ENCODE measurements around the gene FOXO1.

The FOXO1 gene

DNA sequence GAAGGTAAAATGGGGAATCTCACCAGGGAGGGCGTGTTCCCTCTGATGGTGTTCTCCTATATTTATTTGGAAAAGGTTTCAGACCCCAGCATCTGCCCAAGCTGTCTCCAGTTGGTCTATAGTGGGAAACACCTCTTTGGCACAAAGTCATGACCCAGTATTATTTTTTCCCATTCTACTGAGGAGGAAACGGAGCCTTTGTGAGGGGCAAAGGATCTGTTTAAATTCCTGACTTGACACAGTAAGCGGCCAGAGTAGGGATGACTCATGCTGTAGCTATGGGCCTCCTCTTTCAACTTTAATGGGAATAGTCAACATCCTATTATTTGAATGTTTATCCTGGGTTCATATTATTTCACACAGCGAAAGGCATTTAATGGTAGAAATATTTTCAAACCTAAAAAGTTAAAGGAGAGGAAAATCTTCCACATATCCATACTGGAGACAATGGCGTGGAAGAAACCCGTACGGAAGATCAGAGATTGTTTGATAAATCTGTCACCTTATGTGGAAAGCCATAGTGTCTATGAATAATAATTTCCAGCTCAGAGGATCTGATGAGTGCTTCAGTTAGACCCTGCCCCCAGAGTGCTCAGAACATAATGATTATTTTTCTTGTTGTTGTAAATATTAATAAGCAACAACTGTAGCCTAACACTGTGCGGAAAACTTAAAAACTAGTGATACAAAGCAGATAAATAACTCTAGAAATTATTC lies 126.0 kb downstream of the FOXO1 start:
- DNase-seq (ENCODE audit: low read depth), result no peak

DNA sequence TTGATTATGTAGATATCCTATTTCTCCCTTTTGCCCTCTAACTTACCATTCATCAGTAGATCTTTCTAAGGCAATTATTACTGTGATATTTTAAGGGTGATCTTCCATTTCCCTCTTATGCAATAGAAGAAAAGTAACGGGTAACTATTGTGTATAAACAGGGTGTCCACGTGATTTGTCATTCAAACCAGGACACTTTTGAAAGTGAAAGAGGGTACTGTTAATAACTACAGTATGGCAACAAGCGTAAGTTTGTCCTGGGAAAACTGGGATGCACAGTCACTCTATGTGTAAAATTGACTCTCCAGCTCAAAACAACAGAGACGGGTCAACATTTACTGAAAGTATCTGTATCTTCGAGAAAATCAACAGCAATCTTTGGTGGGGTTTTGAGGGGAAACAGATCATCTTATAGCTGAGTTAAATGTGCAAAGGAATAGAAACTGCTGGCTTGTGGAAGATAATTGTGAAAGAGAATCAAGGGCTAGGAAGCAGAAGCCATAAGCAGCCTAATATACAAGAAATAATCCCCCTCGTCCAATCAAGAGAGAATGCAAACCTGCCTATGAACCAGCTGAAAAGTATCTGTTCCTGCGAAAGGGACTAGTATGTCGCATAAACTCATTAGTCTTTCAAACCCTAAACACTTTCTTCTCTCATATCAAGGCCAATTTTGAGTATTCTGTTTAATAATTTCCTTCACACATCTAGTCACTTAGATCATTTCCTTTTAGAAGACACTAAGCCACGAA lies 126.7 kb downstream of the FOXO1 start:
- DNase-seq (ENCODE audit: low read depth), result no peak

- DNase-seq (ENCODE audit: low read depth), result no peak
Measured at GRCh38 chr13:40537146-40537895, 129.1 kb downstream of the FOXO1 start.

GRCh38 chr13:40536443-40537113 lies 129.9 kb downstream of the FOXO1 start:
- DNase-seq (ENCODE audit: low read depth), result no peak

GRCh38 chr13:40535345-40535836 lies 131.1 kb downstream of the FOXO1 start:
- no peak for DNase-seq (ENCODE audit: low read depth)

- no peak for DNase-seq (ENCODE audit: low read depth)
Measured at GRCh38 chr13:40534456-40534855, 132.0 kb downstream of the FOXO1 start.

DNA sequence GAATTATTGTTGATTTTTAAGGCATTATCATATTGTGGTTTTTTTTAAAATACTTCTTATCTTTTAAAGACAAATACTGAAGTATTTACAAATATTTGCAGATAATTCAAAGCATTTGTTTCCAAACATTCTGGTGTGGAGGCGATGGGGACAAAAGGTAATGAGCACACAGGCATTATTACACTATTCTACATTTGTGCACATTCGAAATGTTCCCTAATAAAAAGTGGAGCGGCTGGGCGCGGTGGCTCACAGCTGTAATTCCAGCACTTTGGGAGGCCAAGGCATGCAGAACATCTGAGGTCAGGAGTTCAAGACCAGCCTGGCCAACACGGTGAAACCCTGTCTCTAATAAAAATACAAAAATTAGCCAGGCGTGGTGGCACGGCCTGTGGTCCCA lies 133.4 kb downstream of the FOXO1 start:
- no peak for DNase-seq (ENCODE audit: low read depth)

DNA sequence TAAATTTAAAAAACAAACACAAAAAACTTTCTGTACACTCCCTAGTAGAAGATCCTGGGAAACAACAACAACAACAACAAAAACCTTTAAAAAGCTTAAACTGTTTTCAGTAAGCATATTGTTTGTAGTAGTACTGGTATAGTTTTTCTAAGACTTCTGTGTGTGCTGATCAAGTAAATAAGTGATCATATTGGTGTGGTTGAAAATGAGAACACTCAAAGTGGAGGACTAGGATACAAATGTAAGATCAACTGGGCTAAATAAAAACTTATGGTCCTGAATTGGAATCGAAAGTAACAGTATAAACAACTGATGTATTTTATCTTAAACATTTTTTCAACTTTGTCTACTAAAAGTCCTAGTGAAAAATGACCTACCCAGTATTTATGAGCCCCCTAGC lies 135.5 kb downstream of the FOXO1 start:
- no peak for DNase-seq (ENCODE audit: low read depth)

GRCh38 chr13:40528881-40529280 lies 137.6 kb downstream of the FOXO1 start:
- no peak for DNase-seq (ENCODE audit: low read depth)

- DNase-seq (ENCODE audit: low read depth), result no peak
Measured at GRCh38 chr13:40527914-40528313, 138.5 kb downstream of the FOXO1 start.

GRCh38 chr13:40522282-40522681 lies 144.2 kb downstream of the FOXO1 start:
- no peak for DNase-seq (ENCODE audit: low read depth)

DNA sequence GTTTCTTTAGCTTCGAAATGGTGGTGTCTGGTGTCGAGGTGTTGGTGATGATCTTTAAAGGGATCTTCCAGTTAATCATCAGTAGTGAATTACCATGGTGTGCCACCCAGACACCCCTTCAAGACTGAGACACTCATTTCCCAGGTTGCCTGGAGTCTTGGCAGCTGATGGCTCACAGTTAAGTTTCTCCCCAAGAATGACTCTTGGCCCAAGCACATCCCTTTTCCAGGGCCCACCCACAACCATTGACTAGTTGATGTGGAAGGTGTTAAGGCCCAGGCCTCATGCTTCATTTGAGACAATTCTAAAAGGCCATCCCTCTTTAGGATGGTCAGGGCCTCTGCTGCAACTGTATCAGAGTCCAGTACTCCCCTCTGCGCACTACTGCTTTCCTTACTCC lies 145.5 kb downstream of the FOXO1 start:
- no peak for DNase-seq (ENCODE audit: low read depth)

DNA sequence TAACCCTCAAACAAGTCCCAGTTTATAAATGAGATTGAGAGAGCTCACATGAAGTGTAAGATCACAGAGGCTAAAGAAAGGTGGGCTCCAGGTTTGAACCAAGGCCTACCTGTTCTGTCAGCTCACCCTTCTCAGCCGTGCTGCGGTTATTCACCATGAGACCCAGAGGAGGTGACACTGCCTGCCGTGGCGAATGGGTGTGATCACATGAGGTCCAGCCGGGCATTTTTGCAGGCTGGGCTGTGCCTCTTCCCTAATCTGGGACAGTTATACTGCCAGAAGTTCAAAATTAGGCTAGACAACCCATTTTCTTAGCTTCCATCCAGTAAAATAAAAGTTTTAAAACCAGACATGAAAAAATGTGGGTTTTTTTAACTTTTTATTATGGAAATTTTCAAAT lies 146.8 kb downstream of the FOXO1 start:
- DNase-seq (ENCODE audit: low read depth), result no peak

- DNase-seq (ENCODE audit: low read depth), result no peak
Measured at GRCh38 chr13:40518481-40518882, 148.0 kb downstream of the FOXO1 start.

DNA sequence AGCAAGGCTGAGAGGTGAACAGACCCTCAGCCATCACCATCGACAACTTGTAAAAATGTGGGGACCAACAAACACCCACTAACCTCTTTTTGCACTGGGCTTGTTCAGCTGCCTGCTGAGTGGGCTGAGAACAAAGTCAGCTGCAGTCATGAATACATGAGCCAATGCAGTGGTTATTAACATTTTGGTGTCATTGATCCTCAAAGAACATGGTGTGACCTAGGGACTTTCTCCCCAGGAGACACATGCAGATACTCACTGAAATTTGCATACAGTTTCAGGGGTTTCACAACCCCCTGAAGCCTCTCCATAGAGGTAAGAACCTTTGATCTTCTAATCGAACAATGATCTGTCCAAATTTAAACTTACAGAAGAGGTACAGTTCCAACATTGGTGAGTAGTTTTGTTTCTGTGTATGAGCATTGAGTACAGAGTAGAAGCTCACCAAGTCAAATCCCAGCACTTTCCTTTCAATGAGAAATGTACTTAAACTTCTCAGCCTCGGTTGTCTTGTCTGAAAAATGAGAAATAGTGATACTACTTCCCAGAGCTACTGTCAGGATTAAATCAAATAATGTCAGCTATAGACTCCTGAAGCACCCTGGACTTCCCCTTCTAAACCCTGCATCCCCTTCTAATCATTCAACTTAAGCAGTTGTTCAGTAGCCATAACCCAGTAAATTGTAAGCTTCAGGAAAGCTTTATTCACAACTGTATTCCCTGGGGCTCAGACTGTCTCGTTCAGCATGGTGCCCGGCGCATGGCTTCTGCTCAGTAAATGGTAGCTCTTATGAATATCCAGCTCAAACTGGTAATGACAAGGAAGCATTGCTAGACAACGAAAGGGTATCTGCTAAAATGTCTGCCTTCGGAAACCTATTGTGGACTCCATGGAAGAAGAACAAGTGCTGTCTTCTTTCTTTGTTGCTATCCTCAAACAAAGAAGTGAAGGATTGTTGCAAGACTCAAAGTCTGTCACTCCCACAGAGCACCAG lies 148.7 kb downstream of the FOXO1 start:
- DNase-seq (ENCODE audit: low read depth), result no peak

GRCh38 chr13:40515702-40516101 lies 150.7 kb downstream of the FOXO1 start:
- DNase-seq (ENCODE audit: low read depth), result no peak

DNA sequence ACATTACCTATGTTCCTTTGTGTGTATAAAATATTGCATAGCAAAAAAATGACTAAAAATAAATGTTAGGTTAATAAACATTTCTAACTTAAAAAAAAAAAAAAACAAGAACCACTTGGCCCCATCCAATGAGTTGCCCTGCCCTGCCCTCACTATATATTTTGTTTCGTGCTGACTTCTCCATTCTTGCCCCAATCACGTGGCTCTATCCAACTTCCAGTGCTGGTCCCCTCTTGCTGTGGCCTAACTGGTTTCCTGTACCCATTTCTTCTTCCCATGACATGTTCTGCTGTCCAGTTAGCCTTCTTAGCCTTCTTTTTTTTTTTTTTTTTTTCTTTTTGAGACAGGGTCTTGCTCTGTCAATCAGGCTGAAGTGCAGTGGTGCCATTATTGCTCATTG lies 151.6 kb downstream of the FOXO1 start:
- no peak for DNase-seq (ENCODE audit: low read depth)

DNA sequence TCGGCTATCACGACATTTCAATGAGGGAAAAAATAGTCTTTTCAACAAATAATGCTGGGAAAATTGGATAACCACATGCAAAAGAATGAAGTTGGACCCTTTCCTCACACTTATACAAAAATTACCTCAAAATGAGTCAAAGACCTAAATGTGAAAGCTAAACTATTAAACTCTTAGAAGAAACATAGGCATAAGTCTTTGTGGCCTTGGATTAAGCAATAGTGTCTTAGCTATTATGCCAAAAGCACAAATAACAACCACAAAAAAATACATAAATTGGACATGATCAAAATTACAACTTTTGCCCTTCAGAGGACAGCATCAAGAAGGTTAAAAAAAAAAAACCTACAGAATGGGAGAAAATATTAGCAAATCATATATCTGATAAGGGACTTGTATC lies 156.6 kb downstream of the FOXO1 start:
- no peak for DNase-seq (ENCODE audit: low read depth)

GRCh38 chr13:40508767-40509342 lies 157.6 kb downstream of the FOXO1 start:
- DNase-seq (ENCODE audit: low read depth), result no peak

GRCh38 chr13:40508127-40508526 lies 158.3 kb downstream of the FOXO1 start:
- no peak for DNase-seq (ENCODE audit: low read depth)

Data from stimulated activated CD8-positive, alpha-beta memory T cell treated with anti-CD3 and anti-CD28 coated beads, Interleukin-15, amount 100 ng/mL, for 1 hour (primary cell).